SH-SY5Y (cell line): ENCODE results near the gene SPSB1.

Experiments used
- GATA2 ChIP-seq: IDR thresholded peaks from 2 replicates; pipeline ENCODE4 v1.6.1; 2011; ENCODE audit warnings: mild to moderate bottlenecking, low read depth, low read length
- GATA3 ChIP-seq: IDR thresholded peaks from 2 replicates; pipeline ENCODE4 v1.6.1; 2011; ENCODE audit warnings: low read depth, mild to moderate bottlenecking, low read length, moderate library complexity

DNA sequence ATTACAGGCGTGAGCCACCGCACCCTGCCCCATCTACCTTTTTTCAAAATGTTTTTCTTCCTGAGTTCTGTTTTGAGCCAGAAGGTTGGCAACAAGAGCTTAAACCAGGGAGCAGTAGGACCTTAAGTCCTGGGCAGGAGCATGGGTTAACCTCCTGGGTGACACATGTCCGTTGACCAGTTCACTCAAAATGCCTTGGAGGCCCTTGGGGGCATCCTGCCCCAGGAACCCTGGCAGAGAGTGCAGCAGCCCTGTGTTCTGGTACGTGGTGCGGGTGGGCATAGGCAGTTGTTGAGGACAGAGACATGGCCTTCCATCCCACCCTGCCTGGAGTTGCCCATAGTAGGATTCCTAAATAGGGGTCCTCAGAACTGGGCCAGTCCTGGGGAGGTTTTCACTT lies 46.5 kb upstream of the SPSB1 start:
- TF ChIP-seq GATA3 = no peak
- no peak for TF ChIP-seq GATA2
